ENCODE results near the gene SLC38A9.

DNA sequence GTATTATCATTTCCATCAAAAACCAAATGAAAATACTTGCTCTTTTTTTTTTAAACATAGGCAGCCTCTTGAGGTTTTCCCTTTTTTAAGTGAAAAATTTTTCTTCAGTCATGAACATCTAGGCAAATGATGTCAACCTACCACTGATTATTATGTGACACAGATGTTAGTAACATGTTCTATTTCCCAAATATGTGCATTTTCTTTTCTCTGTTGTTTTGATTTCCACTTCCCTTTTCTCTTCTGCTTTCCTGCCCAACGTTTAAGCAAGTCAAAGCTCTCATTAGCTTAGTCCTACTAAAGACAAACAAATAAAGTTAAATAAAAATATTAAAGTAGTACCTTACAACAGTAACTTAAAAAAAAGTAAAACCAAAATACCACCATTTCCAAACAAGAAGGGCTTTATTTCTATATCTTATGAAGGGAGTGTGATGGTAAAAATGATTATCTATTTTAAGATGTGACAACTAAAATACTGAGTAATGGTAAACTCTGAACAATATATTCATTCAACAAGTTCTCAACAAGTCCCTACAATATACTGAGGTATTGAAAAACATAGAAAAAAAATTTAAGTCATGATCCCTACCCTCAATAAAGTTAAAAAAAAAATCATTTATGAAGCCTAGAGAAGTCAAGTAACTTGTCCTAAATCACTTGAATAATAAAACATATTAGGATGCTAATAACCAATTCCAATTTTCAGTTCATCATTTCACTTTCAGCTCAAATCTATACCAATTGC is 9.4 kb downstream of the SLC38A9 start:
- TF ChIP-seq MYC (IDR thresholded peaks at IDR 0.05; ENCODE audit: borderline replicate concordance, low read length) (no peak), RFX5 (IDR thresholded peaks at IDR 0.05) (no peak), EP300 (IDR thresholded peaks at IDR 0.05) (no peak), POLR2A (IDR thresholded peaks at IDR 0.05; ENCODE audit: low read length) (no peak), SMC3 (IDR thresholded peaks at IDR 0.05) (no peak)
- TF ChIP-seq, protein P1, sequence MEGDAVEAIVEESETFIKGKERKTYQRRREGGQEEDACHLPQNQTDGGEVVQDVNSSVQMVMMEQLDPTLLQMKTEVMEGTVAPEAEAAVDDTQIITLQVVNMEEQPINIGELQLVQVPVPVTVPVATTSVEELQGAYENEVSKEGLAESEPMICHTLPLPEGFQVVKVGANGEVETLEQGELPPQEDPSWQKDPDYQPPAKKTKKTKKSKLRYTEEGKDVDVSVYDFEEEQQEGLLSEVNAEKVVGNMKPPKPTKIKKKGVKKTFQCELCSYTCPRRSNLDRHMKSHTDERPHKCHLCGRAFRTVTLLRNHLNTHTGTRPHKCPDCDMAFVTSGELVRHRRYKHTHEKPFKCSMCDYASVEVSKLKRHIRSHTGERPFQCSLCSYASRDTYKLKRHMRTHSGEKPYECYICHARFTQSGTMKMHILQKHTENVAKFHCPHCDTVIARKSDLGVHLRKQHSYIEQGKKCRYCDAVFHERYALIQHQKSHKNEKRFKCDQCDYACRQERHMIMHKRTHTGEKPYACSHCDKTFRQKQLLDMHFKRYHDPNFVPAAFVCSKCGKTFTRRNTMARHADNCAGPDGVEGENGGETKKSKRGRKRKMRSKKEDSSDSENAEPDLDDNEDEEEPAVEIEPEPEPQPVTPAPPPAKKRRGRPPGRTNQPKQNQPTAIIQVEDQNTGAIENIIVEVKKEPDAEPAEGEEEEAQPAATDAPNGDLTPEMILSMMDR (IDR thresholded peaks at IDR 0.05), result no peak
- TF ChIP-seq, protein P2, sequence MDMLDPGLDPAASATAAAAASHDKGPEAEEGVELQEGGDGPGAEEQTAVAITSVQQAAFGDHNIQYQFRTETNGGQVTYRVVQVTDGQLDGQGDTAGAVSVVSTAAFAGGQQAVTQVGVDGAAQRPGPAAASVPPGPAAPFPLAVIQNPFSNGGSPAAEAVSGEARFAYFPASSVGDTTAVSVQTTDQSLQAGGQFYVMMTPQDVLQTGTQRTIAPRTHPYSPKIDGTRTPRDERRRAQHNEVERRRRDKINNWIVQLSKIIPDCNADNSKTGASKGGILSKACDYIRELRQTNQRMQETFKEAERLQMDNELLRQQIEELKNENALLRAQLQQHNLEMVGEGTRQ (IDR thresholded peaks at IDR 0.05), result no peak
- TF ChIP-seq, protein P3, sequence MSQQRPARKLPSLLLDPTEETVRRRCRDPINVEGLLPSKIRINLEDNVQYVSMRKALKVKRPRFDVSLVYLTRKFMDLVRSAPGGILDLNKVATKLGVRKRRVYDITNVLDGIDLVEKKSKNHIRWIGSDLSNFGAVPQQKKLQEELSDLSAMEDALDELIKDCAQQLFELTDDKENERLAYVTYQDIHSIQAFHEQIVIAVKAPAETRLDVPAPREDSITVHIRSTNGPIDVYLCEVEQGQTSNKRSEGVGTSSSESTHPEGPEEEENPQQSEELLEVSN (IDR thresholded peaks at IDR 0.05; ENCODE audit: borderline replicate concordance, low read depth), result no peak

Measured in A549 (cell line).